ENCODE measurements around the gene ALK.
"Not testable (repeated sequence)": the region's sequence is repeated elsewhere in the genome, so short reads cannot be mapped to it uniquely, and the experiment has no call there.

Gene ALK

GRCh38 chr2:29273685-29274611 is 647.4 kb downstream of the ALK start:
- no peak for DNase-seq (ENCODE audit: low spot score)

DNA sequence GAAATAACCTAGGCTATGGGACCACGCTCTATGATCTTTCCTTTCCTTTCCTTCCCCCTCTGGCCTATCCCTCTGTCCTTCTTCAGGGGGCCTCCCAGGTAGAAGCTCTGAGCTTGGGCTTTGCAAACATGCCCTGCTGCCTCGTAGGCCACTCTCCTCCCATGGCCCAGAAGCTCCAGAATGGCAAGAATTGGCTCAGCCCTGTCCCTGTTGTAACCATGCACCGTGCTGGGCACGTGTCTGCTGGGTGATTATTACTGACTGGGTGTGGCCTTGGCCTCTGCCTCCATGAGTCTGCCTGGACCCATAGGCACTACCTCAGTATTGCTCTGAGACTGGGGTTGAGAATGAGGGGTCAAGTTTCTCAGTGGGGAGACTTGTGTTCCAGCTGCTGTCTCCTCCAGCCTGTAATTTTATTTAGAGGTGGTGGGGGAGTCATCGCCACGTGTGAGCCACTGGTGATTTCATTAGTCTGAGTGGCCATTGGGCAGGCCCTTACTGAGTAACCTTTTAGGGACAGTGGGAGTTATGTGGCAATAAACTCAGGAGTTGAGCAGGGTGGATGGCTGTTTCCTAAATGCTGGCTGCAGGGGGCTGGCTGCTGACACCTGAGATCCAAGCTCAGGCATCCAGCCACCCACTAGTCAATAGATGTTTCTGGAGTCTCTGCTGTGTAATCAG is 648.2 kb downstream of the ALK start:
- no peak for DNase-seq (ENCODE audit: low spot score)

GRCh38 chr2:29272311-29272710 is 649.1 kb downstream of the ALK start:
- no peak for DNase-seq (ENCODE audit: low spot score)

DNA sequence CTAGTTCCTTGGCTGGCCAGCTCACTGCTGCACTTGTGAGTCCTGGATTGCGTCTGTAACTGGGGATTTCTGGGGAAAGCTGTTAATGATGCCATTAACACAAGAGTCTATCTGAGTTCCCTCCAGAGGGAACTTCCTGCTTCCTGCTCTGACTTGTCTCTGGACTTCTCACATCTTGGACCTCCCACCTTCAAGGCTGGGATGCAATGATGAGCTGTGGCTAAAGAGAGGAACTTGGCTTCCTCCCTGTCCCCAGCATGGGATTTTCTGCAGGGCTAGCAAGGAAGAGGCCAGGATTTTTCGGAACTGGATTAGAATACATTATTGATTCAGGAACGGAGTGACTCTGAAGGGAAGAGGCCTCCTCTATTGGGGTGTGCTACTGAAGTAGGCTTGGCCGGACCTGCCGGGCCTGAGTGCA is 650.7 kb downstream of the ALK start:
- no peak for DNase-seq (ENCODE audit: low spot score)

GRCh38 chr2:29269765-29270109 is 651.6 kb downstream of the ALK start:
- no peak for DNase-seq (ENCODE audit: low spot score)

DNA sequence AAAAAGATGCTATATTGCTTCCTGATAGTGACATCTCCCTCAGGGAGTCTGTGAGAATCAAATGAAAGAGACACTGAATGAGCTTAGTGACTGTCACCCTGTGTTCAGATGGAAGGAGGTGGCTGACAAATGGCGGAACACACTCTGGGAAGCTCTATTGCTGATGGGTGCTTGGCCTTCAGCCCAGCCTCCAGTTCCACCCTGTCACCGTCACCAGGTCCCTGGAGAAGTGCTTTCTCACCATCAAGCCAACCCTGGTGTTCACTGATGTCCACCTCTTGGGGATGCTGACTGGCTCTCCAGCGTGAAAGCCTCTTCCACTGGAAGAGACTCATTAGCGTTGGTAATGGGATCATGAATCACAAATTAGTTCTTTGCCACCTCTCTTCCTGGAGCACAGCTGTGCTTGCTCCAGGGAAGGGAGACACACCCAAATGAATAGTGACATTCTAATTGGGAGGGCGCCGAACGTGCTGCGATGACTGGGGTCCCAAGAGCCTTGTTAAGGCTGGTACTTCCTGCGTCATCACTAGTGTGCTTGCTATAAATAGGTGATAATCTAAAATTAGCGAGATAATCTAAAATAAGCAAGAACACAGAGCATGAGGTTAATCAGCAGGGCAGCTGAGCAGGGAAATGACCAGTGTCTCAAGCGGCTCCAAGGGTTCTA is 652.2 kb downstream of the ALK start:
- DNase-seq (ENCODE audit: low spot score) = no peak

DNA sequence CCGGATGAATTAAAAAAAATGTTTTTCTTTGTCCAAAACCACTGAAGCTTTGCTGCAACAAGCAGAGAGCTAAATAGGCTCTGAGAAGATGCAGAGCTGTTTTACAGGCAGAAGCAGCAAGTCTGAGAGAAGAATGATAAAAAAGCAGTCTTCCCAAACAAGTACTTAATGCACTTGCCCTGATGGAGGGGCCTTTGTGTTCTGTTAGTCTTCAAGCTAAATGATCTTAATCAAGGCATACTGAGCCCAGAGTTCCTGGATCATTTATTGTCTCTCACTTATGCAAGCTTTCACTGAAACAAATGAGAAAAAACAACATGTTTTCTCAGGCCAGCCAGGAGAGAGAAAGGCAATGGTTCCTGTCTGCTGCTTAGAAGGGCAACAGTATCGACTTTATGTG is 653.7 kb downstream of the ALK start:
- DNase-seq (ENCODE audit: low spot score) = no peak

DNA sequence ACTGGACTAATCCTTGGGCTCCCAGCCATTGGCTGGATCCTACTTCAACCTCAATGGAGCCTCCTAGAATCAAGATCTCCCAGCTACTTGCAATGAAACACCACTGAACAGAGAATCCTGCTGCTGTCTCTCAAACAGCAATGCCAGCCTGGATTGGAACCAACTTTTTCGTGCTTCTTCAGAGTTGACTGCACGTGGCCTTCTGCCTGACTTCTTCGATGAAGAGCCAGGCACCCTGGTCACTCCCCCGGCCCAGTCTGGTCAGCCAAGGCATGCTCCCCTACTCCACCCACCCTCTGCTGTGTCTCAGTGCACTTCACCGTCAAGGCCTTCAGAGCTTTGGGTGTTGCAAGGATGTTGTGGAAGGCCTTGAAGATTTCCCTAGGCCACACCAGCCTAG is 657.5 kb downstream of the ALK start:
- no peak for DNase-seq (ENCODE audit: low spot score)

DNA sequence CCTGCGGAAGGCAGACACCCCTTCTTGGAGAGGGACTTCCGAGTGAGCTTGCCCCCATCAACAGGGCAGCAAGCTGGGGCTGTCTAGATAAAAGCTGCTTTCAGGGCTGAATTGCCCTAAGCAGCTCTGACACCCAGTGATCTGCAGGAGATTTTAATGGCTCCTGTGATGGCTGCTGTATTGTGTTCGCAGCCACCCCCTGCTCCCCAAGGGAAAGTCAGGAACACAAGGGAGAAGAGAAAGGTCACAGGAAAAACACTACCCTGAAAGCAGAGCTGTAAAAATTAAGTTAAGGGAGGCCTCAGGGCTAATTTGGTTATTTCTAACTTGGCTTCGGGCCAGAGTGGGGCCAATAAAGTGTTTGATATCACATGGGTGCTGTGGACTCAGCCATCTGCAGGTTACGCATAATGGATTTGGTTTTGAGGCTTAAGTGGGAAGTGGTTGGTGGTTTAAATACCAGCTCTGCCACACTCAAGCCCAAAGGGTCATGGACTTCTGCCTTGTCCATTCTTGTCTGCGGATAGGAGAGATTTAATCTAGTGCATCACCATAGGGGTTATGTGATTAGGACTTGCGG is 658.6 kb downstream of the ALK start:
- no peak for DNase-seq (ENCODE audit: low spot score)

DNA sequence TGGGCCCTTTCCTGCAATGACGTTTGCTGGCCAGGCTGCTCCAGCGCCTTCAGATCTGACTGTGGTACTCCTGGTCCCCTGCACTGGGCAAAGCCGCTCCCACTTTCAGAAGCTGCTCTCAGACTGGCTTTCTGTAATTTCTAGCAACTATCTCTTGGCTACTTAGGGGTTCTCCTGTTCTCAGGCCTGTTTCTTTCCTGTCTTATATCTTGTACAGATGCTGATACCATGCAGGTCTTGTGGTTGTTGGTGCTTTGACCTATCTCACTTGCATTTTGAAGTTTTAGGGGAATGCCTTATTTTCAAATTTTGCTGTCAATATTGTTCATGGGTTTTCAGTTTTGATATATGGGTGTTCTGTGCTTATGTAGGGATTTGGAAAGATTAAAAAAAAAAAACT is 660.4 kb downstream of the ALK start:
- DNase-seq (ENCODE audit: low spot score) = no peak

- DNase-seq (ENCODE audit: low spot score) = no peak
Observed at GRCh38 chr2:29260142-29260772, 661.1 kb downstream of the ALK start.

DNA sequence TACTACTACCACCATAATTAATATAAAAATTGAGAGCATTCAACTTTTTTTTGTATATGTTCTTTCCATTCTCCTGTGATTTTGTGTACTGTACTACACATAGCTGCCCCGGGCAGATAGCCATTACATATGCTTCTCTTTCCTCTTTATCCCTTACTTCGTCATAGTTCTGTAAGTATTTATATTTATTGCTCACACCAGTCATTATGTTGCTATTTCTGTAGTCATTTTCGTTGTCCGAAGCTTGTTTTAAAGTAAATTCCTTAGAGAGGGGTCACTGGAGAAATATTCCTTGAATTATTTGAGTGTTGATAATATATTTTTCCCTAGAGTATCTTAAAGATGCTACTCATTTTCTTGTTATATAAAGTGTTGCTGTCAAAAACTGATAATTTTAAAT is 662.2 kb downstream of the ALK start:
- DNase-seq (ENCODE audit: low spot score) = no peak

GRCh38 chr2:29255004-29255403 is 666.4 kb downstream of the ALK start:
- no peak for DNase-seq (ENCODE audit: low spot score)

DNA sequence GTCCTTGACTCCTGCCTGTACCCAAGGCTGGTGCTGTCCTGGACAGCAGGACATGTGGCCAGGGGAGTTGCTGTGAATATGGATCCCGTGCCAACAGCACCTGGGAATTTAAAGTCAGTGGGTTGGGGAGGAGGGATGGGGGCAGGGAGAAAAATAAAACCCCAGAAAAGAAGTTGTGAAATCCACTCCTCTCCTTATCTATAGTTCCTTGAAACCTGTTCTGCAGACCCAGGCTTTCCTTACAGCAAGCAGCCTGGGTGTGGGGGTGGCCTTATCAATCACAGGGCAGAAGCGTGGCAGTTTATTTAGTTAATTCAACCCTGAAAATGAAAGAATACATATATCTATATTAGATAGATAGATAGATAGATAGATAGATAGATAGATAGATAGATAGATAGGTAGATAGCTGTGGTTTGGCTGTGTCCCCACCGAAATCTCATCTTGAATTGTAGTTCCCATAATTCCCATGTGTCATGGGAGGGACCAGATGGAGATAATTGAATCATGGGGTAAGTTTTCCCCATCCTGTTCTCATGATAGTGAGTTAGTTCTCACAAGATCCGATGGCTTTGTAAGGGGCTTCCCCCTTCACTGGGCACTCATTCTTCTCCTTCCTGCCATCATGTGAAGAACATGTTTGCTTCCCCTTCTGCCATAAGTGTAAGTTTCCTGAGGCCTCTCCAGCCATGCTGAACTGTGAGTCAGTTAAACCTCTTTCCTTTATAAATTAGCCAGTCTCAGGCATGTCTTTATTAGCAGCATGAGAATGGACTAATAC is 667.7 kb downstream of the ALK start:
- not testable (repeated sequence) for DNase-seq (ENCODE audit: low spot score)

- no peak for DNase-seq (ENCODE audit: low spot score)
Observed at GRCh38 chr2:29253026-29253425, 668.4 kb downstream of the ALK start.

DNA sequence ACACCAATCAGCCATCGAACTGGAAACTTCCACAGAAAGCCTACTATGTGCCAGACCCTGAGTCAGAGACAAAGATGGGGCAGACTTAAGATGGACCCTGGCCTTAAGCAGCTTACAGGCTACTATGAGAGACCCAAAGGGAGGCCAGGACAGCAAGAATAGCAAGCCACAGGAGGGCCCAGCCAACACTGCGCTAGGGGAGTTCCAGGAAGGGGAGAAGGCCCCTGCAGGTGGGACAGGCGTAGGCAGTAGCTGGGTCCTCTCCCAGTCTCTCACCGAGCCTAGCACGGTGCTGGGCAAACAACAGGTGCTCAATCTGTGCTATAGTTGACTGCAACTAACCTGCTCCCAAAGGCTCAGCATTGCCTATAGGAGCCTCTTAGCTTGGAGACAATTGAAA is 670.0 kb downstream of the ALK start:
- no peak for DNase-seq (ENCODE audit: low spot score)

GRCh38 chr2:29250977-29251376 is 670.4 kb downstream of the ALK start:
- no peak for DNase-seq (ENCODE audit: low spot score)

DNA sequence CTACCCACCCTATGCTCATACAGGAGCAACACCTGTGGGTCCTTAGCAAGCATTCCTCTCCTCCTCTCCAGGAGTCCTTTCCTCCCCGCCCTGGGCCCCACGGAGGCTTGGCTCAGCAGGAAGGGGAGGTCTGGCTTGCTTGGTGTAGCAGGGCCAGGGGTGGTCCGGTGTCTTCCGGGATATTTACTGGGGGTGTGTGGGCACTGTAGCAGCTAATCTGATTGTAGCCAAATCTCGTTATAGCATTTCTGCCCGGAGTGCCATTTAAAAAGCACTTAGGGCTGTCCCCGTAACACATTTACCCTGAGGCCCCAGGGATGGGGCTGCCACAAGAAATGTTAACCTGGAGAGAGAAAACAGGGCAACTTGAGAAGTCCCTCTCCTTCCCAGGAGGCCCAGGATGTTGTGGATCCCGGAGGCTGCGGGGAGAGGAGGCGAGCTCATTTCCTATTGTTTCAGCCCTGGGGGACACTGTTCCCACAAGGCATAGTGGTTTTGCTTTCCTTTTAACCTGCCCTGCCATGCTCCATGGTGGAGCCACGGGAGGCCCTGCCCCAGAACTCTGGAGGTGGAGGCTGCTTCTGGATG is 671.6 kb downstream of the ALK start:
- no peak for DNase-seq (ENCODE audit: low spot score)

DNA sequence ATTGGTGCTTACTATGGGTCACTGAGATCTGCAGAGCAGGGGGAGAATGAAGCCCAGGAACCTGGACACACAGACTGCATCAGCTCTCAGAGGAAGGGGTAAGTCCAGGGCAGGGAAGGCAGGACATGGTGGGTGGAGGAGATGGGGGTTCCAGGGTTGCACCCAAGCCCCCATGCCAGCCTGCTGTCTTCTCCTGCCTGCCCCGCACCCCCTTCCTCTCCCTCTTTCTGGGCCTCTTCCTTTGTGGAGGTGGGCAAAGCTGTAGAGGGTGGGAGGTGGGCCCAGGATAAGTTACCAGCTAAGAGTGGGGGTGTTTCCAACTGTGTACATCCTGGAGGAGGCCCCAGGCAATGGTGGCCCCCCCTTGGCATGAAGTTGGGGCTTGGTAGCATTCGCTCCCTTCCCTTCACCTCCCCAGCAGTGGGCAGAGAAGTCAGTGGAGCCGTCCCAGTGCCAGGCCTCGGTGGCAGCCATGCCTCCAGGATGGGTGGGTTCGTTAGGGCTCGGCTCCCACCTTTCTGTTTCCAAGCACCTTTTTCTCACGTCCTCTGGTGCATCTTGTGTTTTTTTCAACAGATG is 674.0 kb downstream of the ALK start:
- DNase-seq (ENCODE audit: low spot score) = no peak

Data from cerebellar cortex (tissue), 1 donor.